Activated naive CD4-positive, alpha-beta T cell treated with anti-CD3 and anti-CD28 coated beads, Interleukin-2, amount 50 U/mL, for 24 hours (primary cell): ENCODE results near the gene AAK1.

Experiments used
- H3K27ac Mint-ChIP-seq: one replicate; pipeline ENCODE4 v1.8.0; 2021; ENCODE audit warnings: mild to moderate bottlenecking, mixed read lengths
- H3K27me3 Mint-ChIP-seq: one replicate; pipeline ENCODE4 v1.8.0; 2021; ENCODE audit warnings: mixed read lengths
- H3K36me3 Mint-ChIP-seq: one replicate; pipeline ENCODE4 v1.8.0; 2021; ENCODE audit warnings: mixed read lengths
- H3K4me1 Mint-ChIP-seq: one replicate; pipeline ENCODE4 v1.8.0; 2021; ENCODE audit warnings: mixed read lengths
- H3K4me3 Mint-ChIP-seq: one replicate; pipeline ENCODE4 v1.8.0; 2021; ENCODE audit warnings: mild to moderate bottlenecking, mixed read lengths
- H3K9me3 Mint-ChIP-seq: one replicate; pipeline ENCODE4 v1.8.0; 2021; ENCODE audit warnings: mixed read lengths

Gene AAK1

DNA sequence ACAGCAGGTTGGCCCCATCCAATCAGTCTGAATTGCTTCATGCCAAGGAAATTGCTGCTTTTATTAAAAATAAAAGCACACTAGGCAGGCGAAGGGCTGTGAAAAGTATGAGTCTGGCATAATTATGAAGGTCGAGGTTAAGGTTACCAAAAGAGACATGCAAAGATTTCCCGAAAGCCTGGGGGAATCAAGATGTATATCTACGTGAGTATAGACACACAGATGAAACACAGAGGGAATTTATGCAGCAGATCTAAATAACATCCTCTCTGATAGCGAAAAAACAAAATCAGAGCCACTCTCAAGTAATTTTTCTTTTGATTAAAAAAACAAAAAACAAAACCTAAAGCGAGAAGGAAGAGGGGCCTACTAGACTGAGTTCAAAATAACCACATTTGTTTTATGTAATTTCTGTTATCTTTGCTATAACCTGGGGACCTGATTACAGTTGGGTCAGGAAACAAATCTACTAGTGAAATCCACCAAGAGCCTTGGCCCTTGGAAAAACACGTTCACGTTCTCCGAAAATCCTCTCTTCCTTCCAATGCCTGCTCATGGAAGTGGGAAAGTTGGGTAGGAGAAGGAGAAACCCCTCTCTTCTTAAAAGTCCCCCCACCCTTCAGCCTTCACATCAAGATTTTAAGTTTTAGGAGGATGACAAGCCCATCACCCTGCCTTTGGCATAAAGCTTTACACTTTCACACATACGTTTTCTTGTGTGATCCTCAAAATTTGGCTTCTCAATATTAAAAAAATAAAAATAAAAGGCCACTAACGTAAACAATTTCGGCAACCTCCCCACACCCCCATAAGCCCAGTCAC lies 1.4 kb downstream of the AAK1 start:
- Mint-ChIP-seq H3K4me3 (peak overlapping the region; percentile 90), H3K9me3 (no peaks in the 10 kb centered on the region), H3K4me1 (peaks cover 73% of the 10 kb centered on the region), H3K27me3 (no peaks in the 10 kb centered on the region), H3K27ac (peak overlapping the region; percentile 96), H3K36me3 (peaks cover 11% of the 10 kb centered on the region)

GRCh38 chr2:69641471-69641870 lies 2.1 kb downstream of the AAK1 start:
- Mint-ChIP-seq H3K27me3 (no peaks in the 10 kb centered on the region), H3K4me3 (peak overlapping the region; percentile 90), H3K4me1 (peaks cover 70% of the 10 kb centered on the region), H3K9me3 (no peaks in the 10 kb centered on the region), H3K27ac (peak overlapping the region; percentile 96), H3K36me3 (peaks cover 12% of the 10 kb centered on the region)

DNA sequence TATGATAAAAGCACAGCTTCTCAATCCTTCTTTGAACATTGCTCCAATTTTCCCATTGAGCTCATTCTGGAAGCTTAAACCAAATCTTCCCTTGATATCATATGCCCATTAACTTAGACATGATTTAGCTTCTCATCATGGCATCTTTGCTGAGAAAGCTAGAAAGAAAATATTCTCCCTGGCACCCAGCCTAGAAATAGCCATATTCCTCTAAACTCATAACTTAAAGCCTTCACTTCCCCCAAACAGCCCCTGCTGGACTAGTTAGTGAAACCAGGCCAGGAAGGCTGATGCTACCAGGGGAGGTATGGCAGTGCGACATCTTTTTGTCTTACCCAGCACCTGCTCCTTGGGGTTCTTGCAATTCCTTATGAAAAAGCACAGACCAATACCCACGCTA lies 4.3 kb downstream of the AAK1 start:
- peaks cover 14% of the 10 kb centered on the region for H3K36me3 Mint-ChIP-seq
- H3K27me3 Mint-ChIP-seq = no peaks in the 10 kb centered on the region
- peak overlapping the region; percentile 90 for H3K4me3 Mint-ChIP-seq
- peak overlapping the region; percentile 96 for H3K27ac Mint-ChIP-seq
- no peaks in the 10 kb centered on the region for H3K9me3 Mint-ChIP-seq
- peaks cover 69% of the 10 kb centered on the region for H3K4me1 Mint-ChIP-seq

- Mint-ChIP-seq H3K4me1 (peaks cover 74% of the 10 kb centered on the region), H3K4me3 (peak overlapping the region; percentile 69), H3K27me3 (no peaks in the 10 kb centered on the region), H3K9me3 (no peaks in the 10 kb centered on the region), H3K27ac (peak overlapping the region; percentile 86), H3K36me3 (peaks cover 14% of the 10 kb centered on the region)
These were observed 4.9 kb downstream of the AAK1 start for GRCh38 chr2:69638630-69639029.

- peaks cover 14% of the 10 kb centered on the region for H3K36me3 Mint-ChIP-seq
- peaks cover 77% of the 10 kb centered on the region for H3K4me1 Mint-ChIP-seq
- H3K27me3 Mint-ChIP-seq = no peaks in the 10 kb centered on the region
- peak overlapping the region; percentile 69 for H3K4me3 Mint-ChIP-seq
- no peaks in the 10 kb centered on the region for H3K9me3 Mint-ChIP-seq
- H3K27ac Mint-ChIP-seq = peak overlapping the region; percentile 86
These were observed 5.6 kb downstream of the AAK1 start for GRCh38 chr2:69637923-69638322.

- H3K27ac Mint-ChIP-seq = no peak overlapping the region
- no peaks in the 10 kb centered on the region for H3K9me3 Mint-ChIP-seq
- no peak overlapping the region for H3K4me3 Mint-ChIP-seq
- H3K36me3 Mint-ChIP-seq = peaks cover 14% of the 10 kb centered on the region
- peaks cover 73% of the 10 kb centered on the region for H3K4me1 Mint-ChIP-seq
- H3K27me3 Mint-ChIP-seq = no peaks in the 10 kb centered on the region
These were observed 7.1 kb downstream of the AAK1 start for GRCh38 chr2:69636395-69636794.

DNA sequence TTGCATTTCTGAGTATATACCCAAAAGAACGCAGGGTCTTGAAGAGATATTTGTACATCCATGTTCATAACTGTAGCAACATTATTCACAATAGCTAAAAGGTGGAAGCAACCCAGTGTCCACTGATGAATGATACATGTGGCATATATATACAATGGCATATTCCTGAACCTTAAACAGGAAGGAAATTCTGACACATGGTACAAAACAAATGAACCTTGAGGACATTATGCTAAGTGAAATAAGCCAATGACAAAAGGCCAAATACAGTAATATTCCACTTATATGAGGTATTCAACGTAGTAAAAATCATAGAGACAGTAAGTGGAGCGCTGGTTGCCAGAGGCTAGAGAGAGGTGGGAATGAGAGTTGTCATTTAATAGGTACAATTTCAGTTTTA lies 8.1 kb downstream of the AAK1 start:
- peak overlapping the region; percentile 35 for H3K4me3 Mint-ChIP-seq
- peaks cover 65% of the 10 kb centered on the region for H3K4me1 Mint-ChIP-seq
- H3K9me3 Mint-ChIP-seq = no peaks in the 10 kb centered on the region
- peak overlapping the region; percentile 79 for H3K27ac Mint-ChIP-seq
- peaks cover 14% of the 10 kb centered on the region for H3K36me3 Mint-ChIP-seq
- no peaks in the 10 kb centered on the region for H3K27me3 Mint-ChIP-seq

- H3K27ac Mint-ChIP-seq = peak overlapping the region; percentile 61
These were observed 9.2 kb downstream of the AAK1 start for GRCh38 chr2:69634196-69634821.

GRCh38 chr2:69631402-69631801 lies 12.1 kb downstream of the AAK1 start:
- Mint-ChIP-seq H3K36me3 (peaks cover 2% of the 10 kb centered on the region), H3K4me1 (peaks cover 29% of the 10 kb centered on the region), H3K4me3 (no peak overlapping the region), H3K27me3 (no peaks in the 10 kb centered on the region), H3K27ac (no peak overlapping the region), H3K9me3 (no peaks in the 10 kb centered on the region)

More at GRCh38 chr2:69634196-69634821, 9.2 kb downstream of the AAK1 start:
- Mint-ChIP-seq H3K9me3 (no peaks in the 10 kb centered on the region), H3K4me1 (peaks cover 53% of the 10 kb centered on the region), H3K4me3 (no peak overlapping the region), H3K27me3 (no peaks in the 10 kb centered on the region), H3K36me3 (peaks cover 11% of the 10 kb centered on the region)

GRCh38 chr2:69629921-69630608 lies 13.5 kb downstream of the AAK1 start:
- H3K9me3 Mint-ChIP-seq = no peaks in the 10 kb centered on the region
- H3K4me1 Mint-ChIP-seq = peaks cover 16% of the 10 kb centered on the region
- no peaks in the 10 kb centered on the region for H3K27me3 Mint-ChIP-seq
- peak overlapping the region; percentile 12 for H3K4me3 Mint-ChIP-seq
- H3K36me3 Mint-ChIP-seq = no peaks in the 10 kb centered on the region
- H3K27ac Mint-ChIP-seq = peak overlapping the region; percentile 83

DNA sequence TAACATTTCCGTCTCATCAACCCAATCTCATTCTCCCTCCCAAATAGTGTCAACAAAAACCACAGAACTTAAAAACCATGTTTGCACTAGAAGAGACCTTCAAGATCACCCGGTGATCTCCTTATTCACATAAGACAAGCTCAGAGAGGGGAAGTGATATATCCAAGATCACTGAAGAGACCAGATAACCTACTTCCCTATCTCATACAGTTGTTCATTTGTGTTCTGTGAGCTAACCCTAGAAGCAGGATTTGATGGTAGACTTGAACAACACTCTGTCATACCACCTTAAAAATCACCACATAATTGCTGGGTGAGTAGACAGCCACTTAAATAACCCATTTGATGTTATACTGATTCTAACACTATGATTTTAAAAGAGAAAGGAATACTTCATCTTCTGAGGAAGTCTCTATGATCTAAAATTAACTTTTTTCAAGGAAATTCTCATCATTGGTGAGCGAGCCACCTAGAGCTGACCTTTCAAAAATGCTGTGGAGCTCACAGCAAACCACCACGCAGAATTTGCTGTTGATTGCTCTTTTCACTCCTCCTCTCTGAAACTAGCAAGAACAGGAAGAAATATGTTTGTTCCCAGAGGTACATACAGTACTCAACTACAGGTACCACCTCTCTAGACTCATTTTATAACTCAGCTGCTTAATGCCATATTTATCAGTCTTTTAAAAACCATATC lies 15.1 kb downstream of the AAK1 start:
- Mint-ChIP-seq H3K27ac (no peak overlapping the region), H3K4me3 (no peak overlapping the region), H3K27me3 (no peaks in the 10 kb centered on the region), H3K4me1 (peaks cover under 1% of the 10 kb centered on the region), H3K9me3 (no peaks in the 10 kb centered on the region), H3K36me3 (no peaks in the 10 kb centered on the region)

DNA sequence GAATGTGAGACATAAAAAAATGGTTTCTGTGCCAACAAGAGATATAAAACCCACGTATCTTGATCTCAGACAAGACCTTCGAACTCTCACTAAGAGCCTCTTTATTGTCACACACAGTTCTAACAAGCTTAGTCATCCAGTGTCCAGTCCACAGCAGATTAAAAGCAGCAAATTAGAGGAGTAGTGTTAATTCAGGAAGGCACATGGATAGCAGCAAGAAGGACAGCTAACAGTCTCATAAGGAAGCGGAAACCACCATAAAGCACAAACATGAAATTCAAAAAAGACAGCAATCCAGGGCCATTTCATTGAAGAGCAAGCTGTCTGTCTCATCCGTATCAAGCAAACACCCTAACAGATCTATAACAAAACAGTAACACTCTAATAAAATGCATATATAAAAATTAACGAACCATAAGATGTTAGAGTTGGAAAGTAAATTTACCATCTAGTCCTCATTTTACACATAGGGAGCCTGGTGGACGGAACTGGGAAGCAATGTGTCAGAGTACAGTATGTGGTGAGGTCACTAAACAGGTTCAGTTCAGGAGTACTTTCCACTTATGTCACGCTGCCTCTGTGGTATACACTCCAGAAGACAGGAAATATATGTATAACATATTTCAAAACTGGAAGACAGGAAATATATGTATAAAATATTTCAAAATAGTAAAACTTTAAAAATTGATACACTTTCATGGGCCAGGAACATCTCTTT lies 18.3 kb downstream of the AAK1 start:
- Mint-ChIP-seq H3K27ac (no peak overlapping the region), H3K4me3 (no peak overlapping the region), H3K4me1 (no peaks in the 10 kb centered on the region), H3K36me3 (peaks cover 4% of the 10 kb centered on the region), H3K27me3 (no peaks in the 10 kb centered on the region), H3K9me3 (no peaks in the 10 kb centered on the region)

DNA sequence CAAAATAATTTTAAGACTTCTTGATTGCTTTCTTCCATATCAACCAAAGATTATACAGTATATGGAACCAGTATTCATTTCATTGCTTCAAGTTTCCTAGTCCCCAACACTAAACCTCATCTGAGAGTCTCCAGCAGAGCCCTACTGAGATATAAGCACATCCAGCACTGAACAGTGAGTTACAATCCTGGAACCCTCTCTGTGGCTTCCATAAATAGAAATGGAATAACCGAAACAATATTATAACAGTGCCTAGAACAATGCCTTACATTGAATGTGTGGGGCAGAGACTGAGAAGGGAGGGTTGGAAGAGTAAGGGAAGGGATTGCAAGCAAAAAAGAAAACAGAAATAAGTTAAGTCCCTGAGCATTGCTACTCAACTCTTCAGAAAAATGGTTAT lies 18.9 kb downstream of the AAK1 start:
- Mint-ChIP-seq H3K27ac (no peak overlapping the region), H3K27me3 (no peaks in the 10 kb centered on the region), H3K9me3 (no peaks in the 10 kb centered on the region), H3K36me3 (peaks cover 4% of the 10 kb centered on the region), H3K4me3 (no peak overlapping the region), H3K4me1 (no peaks in the 10 kb centered on the region)

DNA sequence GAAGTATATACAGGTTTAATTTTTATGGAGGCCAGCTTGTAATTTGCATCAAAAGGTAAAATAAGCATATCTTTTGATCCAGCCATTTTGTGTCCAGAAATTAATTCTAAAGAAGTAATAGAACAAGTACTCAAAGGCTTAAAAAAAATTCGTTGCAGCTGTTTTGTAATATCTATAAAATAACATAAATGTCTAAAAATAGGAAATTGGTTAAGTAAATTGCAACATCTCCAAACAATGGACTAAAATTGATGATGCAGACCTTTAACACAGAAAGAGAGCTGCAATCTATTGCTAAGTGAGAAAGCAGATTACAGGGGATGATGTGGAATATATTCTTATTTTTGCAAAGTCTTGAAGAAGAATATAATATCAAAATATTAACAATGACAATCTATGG lies 19.4 kb downstream of the AAK1 start:
- H3K27me3 Mint-ChIP-seq = no peaks in the 10 kb centered on the region
- no peak overlapping the region for H3K4me3 Mint-ChIP-seq
- H3K4me1 Mint-ChIP-seq = no peaks in the 10 kb centered on the region

GRCh38 chr2:69623236-69623635 lies 20.3 kb downstream of the AAK1 start:
- Mint-ChIP-seq H3K4me3 (peak overlapping the region; percentile 64), H3K27ac (peak overlapping the region; percentile 73), H3K27me3 (no peaks in the 10 kb centered on the region), H3K4me1 (no peaks in the 10 kb centered on the region), H3K36me3 (peaks cover 4% of the 10 kb centered on the region), H3K9me3 (no peaks in the 10 kb centered on the region)

More for the DNA sequence above, 19.4 kb downstream of the AAK1 start:
- Mint-ChIP-seq H3K9me3 (no peaks in the 10 kb centered on the region), H3K27ac (no peak overlapping the region), H3K36me3 (peaks cover 4% of the 10 kb centered on the region)
